Caco-2 (cell line): Measurements from ENCODE around the gene TIMP4. TPM values are rescaled to one million over a fixed set of nuclear protein-coding genes. Genes with fewer than 3 reads are reported as not detected.

Source experiments
- BruUV-seq: library from RNA; stranded (reverse); fragments of 400-500 nt; replicated peaks from 2 replicates; lab custom pipeline; 2021; lab: Mats Ljungman, UMichigan
- CTCF ChIA-PET: fragments of 300-600 bp; sonication (Branson Sonifier 250); formaldehyde crosslinking; loops from one replicate; lab custom pipeline; 2022; ENCODE audit warnings: antibody characterized with exemption; lab: Charles Lee
- POLR2A ChIA-PET: fragments of 300-600 bp; sonication (Branson Sonifier 250); formaldehyde crosslinking; loops from one replicate; lab custom pipeline; 2022; ENCODE audit warnings: antibody characterized with exemption; lab: Charles Lee
- DNase-seq, 2 experiments: peaks; one replicate each; pipeline versions ENCODE4 v3.0.0 to v3.0.0-alpha.2; 2020 to 2022
- H3K27me3 ChIP-seq: replicated peaks from 2 replicates; pipeline ENCODE4 v1.6.0; 2011; ENCODE audit warnings: low read length; ENCODE audit not compliant: control insufficient read depth, insufficient read depth
- H3K36me3 ChIP-seq: 2 replicates; pipeline ENCODE4 v1.5.1; 2011; ENCODE audit warnings: low read length; ENCODE audit not compliant: control insufficient read depth, insufficient read depth
- H3K4me1 ChIP-seq: fragments of 250-450 bp; sonication (Bioruptor Pico); 2 replicates; pipeline ENCODE4 v1.5.1; 2020; ENCODE audit warnings: mild to moderate bottlenecking
- H3K4me3 ChIP-seq: 2 replicates; pipeline ENCODE4 v1.5.1; 2011; ENCODE audit warnings: low read depth, mild to moderate bottlenecking, control low read depth, low read length
- H3K9me3 ChIP-seq: fragments of 250-450 bp; sonication (Bioruptor Pico); 2 replicates; pipeline ENCODE4 v1.5.1; 2020; ENCODE audit warnings: mild to moderate bottlenecking, moderate library complexity
- H3K27ac Mint-ChIP-seq: one replicate; pipeline ENCODE4 v1.8.0; 2022; ENCODE audit warnings: mixed read lengths; ENCODE audit not compliant: unreplicated experiment
- H3K27me3 Mint-ChIP-seq: one replicate; pipeline ENCODE4 v1.8.0; 2022; ENCODE audit warnings: mixed read lengths; ENCODE audit not compliant: insufficient read depth, unreplicated experiment
- H3K36me3 Mint-ChIP-seq: one replicate; pipeline ENCODE4 v1.8.0; 2022; ENCODE audit warnings: mild to moderate bottlenecking, mixed read lengths; ENCODE audit not compliant: insufficient read depth, unreplicated experiment
- H3K4me1 Mint-ChIP-seq: one replicate; pipeline ENCODE4 v1.8.0; 2022; ENCODE audit warnings: low read depth, mixed read lengths; ENCODE audit not compliant: unreplicated experiment
- H3K4me3 Mint-ChIP-seq: one replicate; pipeline ENCODE4 v1.8.0; 2022; ENCODE audit warnings: mild to moderate bottlenecking, moderate library complexity, mixed read lengths; ENCODE audit not compliant: unreplicated experiment
- H3K9me3 Mint-ChIP-seq: one replicate; pipeline ENCODE4 v1.8.0; 2022; ENCODE audit warnings: mixed read lengths; ENCODE audit not compliant: unreplicated experiment
- CTCF ChIP-seq, 2 experiments: fragments of 200-600 bp in 1 of 2; IDR thresholded peaks; 1 replicate in 1 of 2; 2 replicates in 1 of 2; pipeline versions ENCODE4 v1.5.1 to v1.8.0; 2011 to 2022; ENCODE audit warnings: antibody characterized with exemption in 1 of 2, control low read depth in 1 of 2, inconsistent platforms in 1 of 2, low read depth in 1 of 2, low read length in 1 of 2, mild to moderate bottlenecking in 1 of 2, moderate library complexity in 1 of 2; ENCODE audit not compliant: insufficient read depth in 1 of 2, severe bottlenecking in 1 of 2, unreplicated experiment in 1 of 2
- intact Hi-C: fragments of 100-400 bp; cut with micrococcal nuclease; formaldehyde crosslinking; loops from one replicate; pipeline ENCODE4 v1.10.0; 2022; ENCODE audit not compliant: unreplicated experiment
- total RNA-seq: library from RNA; stranded (reverse); gene quantifications from 2 replicates; pipeline ENCODE4 v1.2.3, GENCODE V29; 2022

Gene TIMP4
- total RNA-seq, 1 experiment from 2014 or later, result 1.4 TPM

GRCh38 chr3:12188681-12189287 is 30.1 kb upstream of the TIMP4 start:
- Mint-ChIP-seq H3K4me3 (no peak overlapping the region), H3K36me3 (no peaks in the 10 kb centered on the region), H3K9me3 (peaks cover 9% of the 10 kb centered on the region), H3K4me1 (peaks cover 26% of the 10 kb centered on the region), H3K27ac (no peak overlapping the region), H3K27me3 (no peaks in the 10 kb centered on the region)
- ChIA-PET CTCF (no interaction called here), POLR2A (no interaction called here)
- no TSS peak for BruUV-seq
- H3K4me1 ChIP-seq, result no peaks in the 10 kb centered on the region; the same call in none of the 2 replicates
- H3K9me3 ChIP-seq, result no peaks in the 10 kb centered on the region
- H3K36me3 ChIP-seq, result no peaks in the 10 kb centered on the region
- intact Hi-C loops, result no loop called here
- H3K4me3 ChIP-seq, result no peak overlapping the region
- DNase-seq, result no peak
- H3K27me3 ChIP-seq, result no peaks in the 10 kb centered on the region
- TF ChIP-seq CTCF (IDR thresholded peaks at IDR 0.05; ENCODE audit: insufficient read depth in 1 of 2, low read depth in 1 of 2, low read length in 1 of 2, severe bottlenecking in 1 of 2, unreplicated experiment in 1 of 2), result no peak

GRCh38 chr3:12188328-12188648 is 29.6 kb upstream of the TIMP4 start:
- Mint-ChIP-seq H3K4me1 (peaks cover 25% of the 10 kb centered on the region), H3K27me3 (no peaks in the 10 kb centered on the region), H3K27ac (peak overlapping the region; percentile 45), H3K4me3 (no peak overlapping the region), H3K9me3 (peaks cover 9% of the 10 kb centered on the region), H3K36me3 (no peaks in the 10 kb centered on the region)
- Histone ChIP-seq H3K9me3 (no peaks in the 10 kb centered on the region), H3K4me1 (peaks cover 3% of the 10 kb centered on the region; the same call in 1 of the 2 replicates), H3K36me3 (no peaks in the 10 kb centered on the region), H3K27me3 (no peaks in the 10 kb centered on the region), H3K4me3 (no peak overlapping the region)
- no peak for TF ChIP-seq CTCF (IDR thresholded peaks at IDR 0.05; ENCODE audit: insufficient read depth in 1 of 2, low read depth in 1 of 2, low read length in 1 of 2, severe bottlenecking in 1 of 2, unreplicated experiment in 1 of 2)
- intact Hi-C loops, result no loop called here
- CTCF ChIA-PET, result no interaction called here
- no TSS peak for BruUV-seq
- POLR2A ChIA-PET, result interaction anchor here (0.7 kb wide), 1 partner anchor 903 kb away, joined by 4 read pairs; no protein-coding TSS in a partner anchor
- DNase-seq, result no peak

- POLR2A ChIA-PET, result interaction anchor here (0.7 kb wide), 1 partner anchor 903 kb away, joined by 4 read pairs; no protein-coding TSS in a partner anchor
Observed at GRCh38 chr3:12187448-12188327, 29.0 kb upstream of the TIMP4 start.

More at GRCh38 chr3:12187448-12188327, 29.0 kb upstream of the TIMP4 start:
- Mint-ChIP-seq H3K36me3 (no peaks in the 10 kb centered on the region), H3K4me3 (no peak overlapping the region), H3K4me1 (peaks cover 28% of the 10 kb centered on the region), H3K27ac (peak overlapping the region; percentile 45), H3K9me3 (peaks cover 9% of the 10 kb centered on the region), H3K27me3 (no peaks in the 10 kb centered on the region)
- Histone ChIP-seq H3K27me3 (no peaks in the 10 kb centered on the region), H3K9me3 (no peaks in the 10 kb centered on the region), H3K36me3 (no peaks in the 10 kb centered on the region), H3K4me3 (no peak overlapping the region), H3K4me1 (peaks cover 9% of the 10 kb centered on the region; the same call in 1 of the 2 replicates)
- intact Hi-C loops, result no loop called here
- no TSS peak for BruUV-seq
- CTCF ChIA-PET, result no interaction called here
- DNase-seq, result no peak
- TF ChIP-seq CTCF (IDR thresholded peaks at IDR 0.05; ENCODE audit: insufficient read depth in 1 of 2, low read depth in 1 of 2, low read length in 1 of 2, severe bottlenecking in 1 of 2, unreplicated experiment in 1 of 2), result no peak
